Ovary (tissue), 3 donors: ENCODE data around the gene SMARCB1.

Experiments used
- EP300 ChIP-seq: sonication (generic); formaldehyde crosslinking; IDR thresholded peaks from one replicate; pipeline ENCODE4 v1.6.1; 2017; ENCODE audit warnings: antibody characterized with exemption
- POLR2A ChIP-seq: fragments of 450-650 bp; IDR thresholded peaks from one replicate; pipeline ENCODE4 v1.6.1; 2017; ENCODE audit warnings: antibody characterized with exemption, mild to moderate bottlenecking, moderate library complexity
- TF ChIP-seq, protein P1 (sequence below), 3 donors: fragments of 450-650 bp in 2 of 3; fragments of 200-600 bp in 1 of 3; IDR thresholded peaks; one replicate each; pipeline versions ENCODE4 v1.5.1 to v1.8.0; 2016 to 2022; ENCODE audit warnings: antibody characterized with exemption in 3 of 3, mild to moderate bottlenecking in 1 of 3
- donor health status: DM: no; HTN: no; CAD: no.

GRCh38 chr22:23804781-23805291 lies 18.1 kb downstream of the SMARCB1 start:
- TF ChIP-seq, protein P1, sequence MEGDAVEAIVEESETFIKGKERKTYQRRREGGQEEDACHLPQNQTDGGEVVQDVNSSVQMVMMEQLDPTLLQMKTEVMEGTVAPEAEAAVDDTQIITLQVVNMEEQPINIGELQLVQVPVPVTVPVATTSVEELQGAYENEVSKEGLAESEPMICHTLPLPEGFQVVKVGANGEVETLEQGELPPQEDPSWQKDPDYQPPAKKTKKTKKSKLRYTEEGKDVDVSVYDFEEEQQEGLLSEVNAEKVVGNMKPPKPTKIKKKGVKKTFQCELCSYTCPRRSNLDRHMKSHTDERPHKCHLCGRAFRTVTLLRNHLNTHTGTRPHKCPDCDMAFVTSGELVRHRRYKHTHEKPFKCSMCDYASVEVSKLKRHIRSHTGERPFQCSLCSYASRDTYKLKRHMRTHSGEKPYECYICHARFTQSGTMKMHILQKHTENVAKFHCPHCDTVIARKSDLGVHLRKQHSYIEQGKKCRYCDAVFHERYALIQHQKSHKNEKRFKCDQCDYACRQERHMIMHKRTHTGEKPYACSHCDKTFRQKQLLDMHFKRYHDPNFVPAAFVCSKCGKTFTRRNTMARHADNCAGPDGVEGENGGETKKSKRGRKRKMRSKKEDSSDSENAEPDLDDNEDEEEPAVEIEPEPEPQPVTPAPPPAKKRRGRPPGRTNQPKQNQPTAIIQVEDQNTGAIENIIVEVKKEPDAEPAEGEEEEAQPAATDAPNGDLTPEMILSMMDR (IDR thresholded peaks at IDR 0.05), result no peak
- TF ChIP-seq POLR2A, result no peak
- no peak for TF ChIP-seq EP300
